Hematopoietic multipotent progenitor cell treated with erythropoietin and hydrocortisone succinate and interleukin-3 and kit ligand, for 8 days (in vitro differentiated cells): ENCODE data around the gene SLC25A17.
"Not testable (repeated sequence)": the region's sequence is repeated elsewhere in the genome, so short reads cannot be mapped to it uniquely, and the experiment has no call there.

ENCODE experiments used
- DNase-seq: peaks from one replicate; pipeline ENCODE4 v3.0.0-alpha.2; 2015

SLC25A17 gene

GRCh38 chr22:40818747-40819598 is at the start of gene SLC25A17:
Gene SLC25A17, minus strand, starts transcription at chr22:40819346. Its CDS starts 98 bp downstream, at chr22:40819248.
- peak; percentile 88 for DNase-seq

GRCh38 chr22:40868379-40868778 is 49.2 kb upstream of the SLC25A17 start:
- not testable (repeated sequence) for DNase-seq

DNA sequence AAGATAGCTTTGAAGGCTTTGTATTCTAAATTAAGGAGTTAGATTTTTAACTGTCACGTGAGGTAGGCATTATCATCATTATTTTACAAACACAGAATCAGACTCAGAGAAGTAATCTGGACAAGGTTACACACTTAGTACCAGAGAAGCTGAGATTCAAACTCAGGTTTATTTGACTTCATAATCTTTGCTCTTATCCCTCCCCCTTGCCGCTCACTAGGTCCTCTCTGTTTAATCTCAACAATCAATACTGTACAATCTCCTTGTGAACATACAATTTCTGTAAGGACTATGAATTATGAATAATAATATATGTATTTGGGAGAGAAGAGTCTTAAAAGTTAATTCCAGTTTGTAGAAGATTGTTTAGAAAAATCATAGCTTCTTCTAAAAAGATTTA is 48.0 kb upstream of the SLC25A17 start:
- DNase-seq, result no peak

GRCh38 chr22:40862537-40862936 is 43.4 kb upstream of the SLC25A17 start:
- DNase-seq, result no peak

DNA sequence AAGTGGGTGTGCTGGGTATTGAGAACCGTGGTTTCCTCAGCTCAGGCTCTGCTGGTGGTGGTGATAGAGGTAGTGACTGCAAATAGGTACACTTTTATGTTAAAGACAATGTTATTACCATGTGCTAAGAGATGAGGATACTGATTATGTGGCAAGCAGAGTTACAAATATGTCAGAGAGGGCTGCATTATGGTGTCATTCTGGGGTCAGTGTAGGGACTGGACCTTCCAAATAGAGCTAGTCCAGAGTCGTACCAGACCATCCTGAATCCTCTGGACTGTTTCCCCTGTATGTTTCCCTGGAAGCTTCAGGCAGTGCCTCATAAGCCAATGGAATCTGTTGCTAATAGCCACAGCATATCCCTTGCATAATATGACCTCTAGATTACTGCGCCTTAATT is 42.9 kb upstream of the SLC25A17 start, which contains the start of gene DNAJB7:
Gene DNAJB7 (minus strand): TSS at position 101 of the 400 bp plus-strand sequence. CDS start 119 bp downstream, outside the sequence.
- DNase-seq, result no peak

GRCh38 chr22:40857309-40857855 is 38.2 kb upstream of the SLC25A17 start:
- no peak for DNase-seq

DNA sequence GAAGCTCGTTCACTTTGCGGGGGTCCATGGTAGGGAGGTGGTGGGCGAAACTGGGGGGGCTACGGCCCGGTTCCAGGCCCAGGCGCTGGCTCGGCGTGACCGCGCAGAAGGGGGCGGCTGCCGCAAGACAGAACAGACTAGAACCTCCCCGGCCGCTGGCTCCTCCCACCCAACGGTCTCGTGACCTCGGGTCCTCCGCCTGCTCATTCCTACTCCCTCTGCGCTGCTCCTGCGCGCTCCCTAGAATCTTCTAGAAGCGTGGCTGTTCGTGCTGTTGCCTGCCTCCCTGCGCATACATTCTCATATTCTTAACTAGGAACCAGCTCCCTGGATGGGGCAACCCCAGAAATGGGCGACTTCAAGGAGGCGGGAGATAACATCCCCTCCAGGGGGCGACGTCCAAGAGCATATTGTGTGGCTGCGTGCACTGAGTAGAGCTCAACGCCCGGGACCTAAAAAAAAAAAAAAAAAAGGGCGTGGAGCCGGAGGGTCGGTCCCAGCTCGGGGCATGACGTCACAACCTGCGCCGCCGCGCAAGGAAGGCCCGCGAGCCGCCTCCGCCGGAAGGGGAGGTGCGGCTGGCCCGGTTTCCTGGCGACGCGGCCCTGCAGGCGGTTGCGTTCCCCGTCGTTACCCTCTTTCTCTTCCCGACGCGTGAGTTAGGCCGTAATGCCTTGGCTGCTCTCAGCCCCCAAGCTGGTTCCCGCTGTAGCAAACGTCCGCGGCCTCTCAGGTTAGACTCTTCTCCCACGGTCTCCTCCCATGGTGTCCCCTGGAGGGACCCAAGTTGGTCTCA is 37.6 kb upstream of the SLC25A17 start, which contains the start of the genes ST13 and XPNPEP3:
Gene ST13 (minus strand): TSS at position 127 of the 796 bp plus-strand sequence. CDS start 99 bp downstream, at position 28.
Gene XPNPEP3 (plus strand): TSS at position 636 of the 796 bp plus-strand sequence. CDS start 34 bp downstream, at position 670.
- DNase-seq, result peak; percentile 98

DNA sequence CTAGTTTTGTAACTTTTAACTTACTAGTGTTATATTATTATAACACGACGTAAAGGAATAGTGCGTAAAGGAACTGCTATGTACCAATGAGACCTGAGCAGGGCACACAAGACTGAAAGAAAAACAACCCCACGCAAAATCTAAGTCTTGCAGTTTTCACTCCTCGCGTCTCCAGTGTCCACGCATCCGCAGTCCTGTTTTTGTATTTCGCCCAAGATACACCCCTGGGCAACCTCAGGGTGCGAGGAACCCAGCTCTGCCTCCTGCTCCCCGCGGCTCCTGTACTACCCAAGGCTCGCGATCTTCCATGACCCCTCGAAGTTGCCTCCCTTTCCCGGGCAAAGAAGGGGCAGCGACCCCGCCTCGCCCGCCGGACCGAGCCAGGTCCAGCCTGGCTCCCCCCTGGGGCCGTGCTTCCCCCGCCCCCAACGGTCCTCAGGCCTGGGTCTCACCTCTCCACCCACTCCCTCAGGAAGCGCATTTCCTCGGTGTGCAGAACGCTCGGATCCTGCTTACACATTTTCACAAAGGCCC is 36.9 kb upstream of the SLC25A17 start:
- DNase-seq, result no peak

- DNase-seq, result peak; percentile 89
Observed at GRCh38 chr22:40855071-40855978, 36.2 kb upstream of the SLC25A17 start.

DNA sequence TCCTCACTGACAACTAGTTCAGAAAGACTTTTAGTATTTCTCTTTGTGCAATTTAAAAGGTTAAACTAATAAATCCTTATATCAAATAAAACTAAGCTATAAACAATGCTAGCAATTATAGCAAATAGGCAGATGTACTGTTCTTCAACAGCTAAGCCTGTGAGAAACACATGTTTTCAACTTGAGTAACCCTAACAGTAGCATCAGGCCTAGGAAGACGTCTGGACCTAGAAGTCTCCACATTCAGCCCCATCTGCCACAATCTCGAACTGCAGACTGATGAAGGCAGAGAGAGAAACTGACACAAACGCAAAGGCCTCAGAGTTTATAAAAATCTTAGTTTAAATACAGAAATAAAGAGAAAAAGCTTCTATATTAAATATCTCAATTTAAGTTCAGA is 34.8 kb upstream of the SLC25A17 start:
- DNase-seq, result peak; percentile 36

DNA sequence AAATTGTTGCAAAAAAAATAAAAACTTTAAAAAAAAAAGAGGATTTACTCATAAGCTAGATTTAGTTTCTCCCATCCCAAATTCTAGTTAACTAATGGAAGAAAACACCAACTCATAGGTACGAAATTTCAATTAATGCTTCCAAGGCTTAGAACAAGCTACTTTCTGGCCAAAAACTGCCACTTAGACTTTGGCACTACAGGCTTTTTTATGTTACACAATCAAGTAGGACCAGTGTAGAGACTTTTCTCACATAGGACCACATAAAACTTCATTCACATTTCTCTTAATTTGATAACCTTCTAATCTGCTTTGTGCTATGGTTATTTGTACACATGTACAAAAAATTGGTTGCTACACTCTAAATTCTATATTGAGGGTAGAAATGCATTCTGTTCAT is 34.2 kb upstream of the SLC25A17 start:
- DNase-seq, result no peak

- DNase-seq, result not testable (repeated sequence)
Observed at GRCh38 chr22:40845816-40846215, 26.7 kb upstream of the SLC25A17 start.

DNA sequence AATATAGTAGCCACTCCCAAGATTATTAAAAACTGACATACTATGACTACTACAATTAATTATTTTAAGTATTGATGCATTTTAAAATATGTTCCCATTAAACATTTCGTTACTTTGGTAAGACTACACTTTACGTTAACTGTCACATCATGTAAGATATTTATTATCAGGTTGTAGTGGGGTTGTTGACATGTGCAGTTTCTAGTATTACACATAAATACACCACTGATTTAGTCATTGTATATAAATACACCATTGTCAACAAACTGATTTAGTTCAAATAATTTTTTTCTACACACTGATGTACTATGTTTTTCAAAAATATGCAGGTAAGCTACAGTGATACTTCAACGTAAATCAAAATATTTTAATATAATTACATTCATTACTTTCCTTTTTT is 25.8 kb upstream of the SLC25A17 start:
- DNase-seq, result no peak

DNA sequence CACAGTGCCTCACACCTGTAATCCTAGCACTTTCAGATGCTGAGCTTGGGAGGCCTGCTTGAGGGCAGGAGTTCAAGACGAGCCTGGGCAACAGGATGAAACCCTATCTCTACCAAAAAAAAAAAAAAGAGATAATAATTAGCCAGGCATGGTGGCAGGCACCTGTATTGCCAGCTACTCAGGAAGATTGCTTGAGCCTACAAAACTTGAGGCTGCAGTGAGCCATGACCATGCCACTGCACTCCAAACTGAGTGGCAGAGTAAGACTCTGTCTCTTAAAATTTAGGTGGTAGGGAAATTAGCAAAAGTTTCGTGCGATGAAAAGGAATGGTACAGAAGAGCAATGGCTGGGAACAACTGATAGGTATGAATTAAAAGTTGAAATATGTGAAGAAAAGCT is 19.3 kb upstream of the SLC25A17 start:
- no peak for DNase-seq

- no peak for DNase-seq
Observed at GRCh38 chr22:40834619-40835018, 15.5 kb upstream of the SLC25A17 start.

- no peak for DNase-seq
Observed at GRCh38 chr22:40829131-40829530, 10.0 kb upstream of the SLC25A17 start.

DNA sequence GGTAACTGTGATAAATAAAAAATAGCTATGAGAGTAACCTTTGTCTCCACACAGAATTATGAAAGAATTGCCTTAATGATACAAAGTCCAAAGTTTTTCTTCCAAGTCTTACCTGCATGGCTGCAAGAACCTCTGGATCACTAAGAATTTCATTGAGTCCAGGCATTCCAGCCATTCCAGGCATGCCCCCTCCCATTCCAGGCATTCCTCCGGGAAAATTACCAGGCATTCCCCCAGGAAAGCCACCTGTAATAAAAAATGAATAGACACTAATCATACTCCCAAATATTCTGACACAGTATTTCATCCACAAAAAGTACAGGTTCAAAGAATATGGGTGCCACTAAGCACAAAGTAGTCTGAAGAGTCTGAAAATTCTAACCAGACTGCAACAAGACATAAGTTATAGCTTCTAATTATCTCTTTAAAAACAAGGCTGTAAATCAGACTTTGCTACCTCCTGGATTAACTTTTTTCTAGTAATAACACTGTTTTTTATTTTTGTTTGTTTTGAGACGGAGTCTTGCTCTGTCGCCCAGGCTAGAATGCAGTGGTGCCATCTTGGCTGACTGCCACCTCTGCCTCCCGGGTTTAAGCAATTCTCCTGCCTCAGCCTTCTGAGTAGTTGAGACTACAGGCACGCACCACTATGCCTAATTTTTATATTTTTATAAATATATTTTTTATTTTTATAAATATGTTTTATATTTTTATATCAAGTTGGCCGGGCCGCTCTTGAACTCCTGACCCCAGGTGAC is 8.0 kb upstream of the SLC25A17 start:
- no peak for DNase-seq

GRCh38 chr22:40826292-40826691 is 7.1 kb upstream of the SLC25A17 start:
- DNase-seq, result not testable (repeated sequence)

GRCh38 chr22:40823426-40823825 is 4.3 kb upstream of the SLC25A17 start:
- DNase-seq, result no peak

- DNase-seq, result peak; percentile 48
Observed at GRCh38 chr22:40819599-40820140, 524 bp upstream of the SLC25A17 start.
